Parathyroid adenoma (tissue), 2 donors: ENCODE data around the gene CD53.

Source experiments
- H2AFZ ChIP-seq: fragments of 300-600 bp; sonication (generic); one replicate; pipeline ENCODE4 v1.7.0; 2017; ENCODE audit warnings: antibody characterized with exemption, mild to moderate bottlenecking
- H3K27ac ChIP-seq: fragments of 300-600 bp; sonication (generic); one replicate; pipeline ENCODE4 v1.7.0; 2017
- H3K27me3 ChIP-seq: fragments of 300-600 bp; sonication (generic); one replicate; pipeline ENCODE4 v1.7.0; 2017; ENCODE audit warnings: low read length; ENCODE audit not compliant: control insufficient read depth, insufficient read depth
- H3K36me3 ChIP-seq: fragments of 300-600 bp; sonication (generic); one replicate; pipeline ENCODE4 v1.7.0; 2017; ENCODE audit warnings: low read length; ENCODE audit not compliant: control insufficient read depth, insufficient read depth
- H3K4me1 ChIP-seq: fragments of 300-600 bp; sonication (generic); one replicate; pipeline ENCODE4 v1.7.0; 2017; ENCODE audit warnings: control low read depth
- H3K4me2 ChIP-seq: fragments of 300-600 bp; sonication (generic); one replicate; pipeline ENCODE4 v1.7.0; 2017; ENCODE audit warnings: low read length
- H3K4me3 ChIP-seq: fragments of 300-600 bp; sonication (generic); one replicate; pipeline ENCODE4 v1.7.0; 2017; ENCODE audit warnings: low read depth, low read length
- H3K79me2 ChIP-seq: fragments of 300-600 bp; sonication (generic); one replicate; pipeline ENCODE4 v1.7.0; 2017; ENCODE audit warnings: control low read depth
- H3K9ac ChIP-seq: fragments of 300-600 bp; sonication (generic); one replicate; pipeline ENCODE4 v1.7.0; 2017; ENCODE audit warnings: mild to moderate bottlenecking
- H3K9me3 ChIP-seq: fragments of 300-600 bp; sonication (generic); one replicate; pipeline ENCODE4 v1.7.0; 2017; ENCODE audit warnings: low read length; ENCODE audit not compliant: control insufficient read depth
- TF ChIP-seq, protein P1 (sequence below): fragments of 300-600 bp; sonication (generic); IDR thresholded peaks from one replicate; pipeline ENCODE4 v1.7.0; 2017; ENCODE audit warnings: antibody characterized with exemption, mild to moderate bottlenecking
- donor health status: primary hyperparathyroidism.

The CD53 gene

GRCh38 chr1:110879758-110880606 is 7.0 kb downstream of the CD53 start:
- Histone ChIP-seq H3K79me2 (no peaks in the 10 kb centered on the region), H3K4me3 (no peak overlapping the region), H2AFZ (no peak overlapping the region), H3K36me3 (no peaks in the 10 kb centered on the region), H3K4me1 (no peaks in the 10 kb centered on the region), H3K9ac (no peak overlapping the region), H3K9me3 (no peaks in the 10 kb centered on the region), H3K27me3 (no peaks in the 10 kb centered on the region), H3K27ac (no peak overlapping the region), H3K4me2 (no peak overlapping the region)
- TF ChIP-seq, protein P1, sequence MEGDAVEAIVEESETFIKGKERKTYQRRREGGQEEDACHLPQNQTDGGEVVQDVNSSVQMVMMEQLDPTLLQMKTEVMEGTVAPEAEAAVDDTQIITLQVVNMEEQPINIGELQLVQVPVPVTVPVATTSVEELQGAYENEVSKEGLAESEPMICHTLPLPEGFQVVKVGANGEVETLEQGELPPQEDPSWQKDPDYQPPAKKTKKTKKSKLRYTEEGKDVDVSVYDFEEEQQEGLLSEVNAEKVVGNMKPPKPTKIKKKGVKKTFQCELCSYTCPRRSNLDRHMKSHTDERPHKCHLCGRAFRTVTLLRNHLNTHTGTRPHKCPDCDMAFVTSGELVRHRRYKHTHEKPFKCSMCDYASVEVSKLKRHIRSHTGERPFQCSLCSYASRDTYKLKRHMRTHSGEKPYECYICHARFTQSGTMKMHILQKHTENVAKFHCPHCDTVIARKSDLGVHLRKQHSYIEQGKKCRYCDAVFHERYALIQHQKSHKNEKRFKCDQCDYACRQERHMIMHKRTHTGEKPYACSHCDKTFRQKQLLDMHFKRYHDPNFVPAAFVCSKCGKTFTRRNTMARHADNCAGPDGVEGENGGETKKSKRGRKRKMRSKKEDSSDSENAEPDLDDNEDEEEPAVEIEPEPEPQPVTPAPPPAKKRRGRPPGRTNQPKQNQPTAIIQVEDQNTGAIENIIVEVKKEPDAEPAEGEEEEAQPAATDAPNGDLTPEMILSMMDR, result no peak

DNA sequence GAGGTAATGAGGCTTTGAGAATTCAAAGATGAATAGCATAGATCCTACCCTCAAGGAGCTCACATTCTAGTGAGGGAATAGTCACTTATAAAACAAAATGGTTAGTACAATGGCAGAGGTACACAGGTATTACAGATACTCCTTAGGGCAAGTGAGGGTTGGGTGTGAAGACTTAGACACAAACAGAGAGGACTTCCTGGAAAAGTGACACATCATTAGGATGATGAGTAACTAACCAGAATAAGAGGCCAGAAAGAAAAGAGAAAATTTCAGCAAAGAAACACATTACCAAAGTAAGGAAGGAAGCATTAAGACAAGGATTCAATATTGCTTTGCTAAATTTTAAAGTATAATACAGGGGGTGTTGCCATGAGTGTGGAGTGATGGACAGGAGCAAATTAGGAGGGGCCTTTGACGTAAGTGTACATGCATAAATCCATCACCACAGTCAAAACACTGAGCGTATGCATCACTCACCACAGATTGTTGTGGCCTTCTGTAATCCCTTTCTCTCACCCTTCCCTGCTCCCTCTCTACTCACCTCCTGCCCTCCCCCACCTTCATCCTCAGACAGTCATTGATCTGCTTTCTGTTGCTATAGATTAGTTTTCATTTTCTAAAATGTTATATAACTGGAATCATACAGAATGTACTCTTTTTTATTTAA is 7.9 kb downstream of the CD53 start:
- no peak overlapping the region for H3K4me3 ChIP-seq
- H2AFZ ChIP-seq, result no peak overlapping the region
- no peak overlapping the region for H3K9ac ChIP-seq
- H3K27me3 ChIP-seq, result no peaks in the 10 kb centered on the region
- H3K4me1 ChIP-seq, result no peaks in the 10 kb centered on the region
- no peaks in the 10 kb centered on the region for H3K36me3 ChIP-seq
- TF ChIP-seq, protein P1, result no peak
- no peak overlapping the region for H3K27ac ChIP-seq
- H3K4me2 ChIP-seq, result no peak overlapping the region
- H3K79me2 ChIP-seq, result no peaks in the 10 kb centered on the region
- no peaks in the 10 kb centered on the region for H3K9me3 ChIP-seq

DNA sequence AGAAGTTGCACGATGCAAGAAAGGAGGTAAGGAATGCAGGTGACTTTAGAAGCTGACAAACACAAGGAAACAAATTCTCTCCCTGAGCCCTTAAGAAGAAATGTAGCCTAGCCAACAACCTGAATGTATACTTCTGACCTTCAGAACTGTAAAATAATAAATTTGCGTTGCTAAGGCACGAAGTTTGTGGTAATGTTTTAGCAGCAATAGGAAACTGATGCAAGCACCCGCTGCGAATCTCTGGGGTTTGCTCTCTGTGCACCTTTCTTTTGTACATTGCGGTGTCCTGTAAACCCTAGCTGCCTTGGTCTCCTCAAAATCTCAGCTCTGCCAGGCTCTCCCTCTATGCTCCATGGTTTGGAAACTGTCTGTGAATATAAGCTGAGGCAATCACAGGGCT is 15.1 kb downstream of the CD53 start:
- no peaks in the 10 kb centered on the region for H3K4me1 ChIP-seq

GRCh38 chr1:110888641-110889040 is 15.7 kb downstream of the CD53 start:
- no peaks in the 10 kb centered on the region for H3K36me3 ChIP-seq
- no peaks in the 10 kb centered on the region for H3K9me3 ChIP-seq
- no peak overlapping the region for H2AFZ ChIP-seq
- H3K4me1 ChIP-seq, result no peaks in the 10 kb centered on the region
- no peak overlapping the region for H3K4me2 ChIP-seq
- no peak overlapping the region for H3K9ac ChIP-seq
- no peaks in the 10 kb centered on the region for H3K27me3 ChIP-seq
- no peak overlapping the region for H3K27ac ChIP-seq
- no peak overlapping the region for H3K4me3 ChIP-seq
- no peaks in the 10 kb centered on the region for H3K79me2 ChIP-seq
- TF ChIP-seq, protein P1, result no peak

More for the DNA sequence above, 15.1 kb downstream of the CD53 start:
- Histone ChIP-seq H3K9me3 (no peaks in the 10 kb centered on the region), H3K4me3 (no peak overlapping the region), H2AFZ (no peak overlapping the region), H3K79me2 (no peaks in the 10 kb centered on the region), H3K36me3 (no peaks in the 10 kb centered on the region), H3K4me2 (no peak overlapping the region), H3K27me3 (no peaks in the 10 kb centered on the region), H3K9ac (no peak overlapping the region), H3K27ac (no peak overlapping the region)
- TF ChIP-seq, protein P1, result no peak
